ENCODE results near the gene TUNAR.

TUNAR gene

GRCh38 chr14:95876761-95877538, at the start of gene TUNAR:
Gene TUNAR (plus strand): TSS chr14:95876832.
- DNase-seq, result no peak

- no peak for DNase-seq
Measured at GRCh38 chr14:95828649-95829265, 47.9 kb upstream of the TUNAR start.

GRCh38 chr14:95829321-95829720, 47.3 kb upstream of the TUNAR start:
- DNase-seq, result no peak

- no peak for DNase-seq
Measured at GRCh38 chr14:95830386-95830785, 46.2 kb upstream of the TUNAR start.

- DNase-seq, result no peak
Measured at GRCh38 chr14:95831041-95831440, 45.6 kb upstream of the TUNAR start.

- no peak for DNase-seq
Measured at GRCh38 chr14:95831468-95831867, 45.2 kb upstream of the TUNAR start.

GRCh38 chr14:95832012-95832411, 44.6 kb upstream of the TUNAR start:
- DNase-seq, result no peak

- no peak for DNase-seq
Measured at GRCh38 chr14:95833429-95833828, 43.2 kb upstream of the TUNAR start.

- no peak for DNase-seq
Measured at GRCh38 chr14:95834496-95834895, 42.1 kb upstream of the TUNAR start.

- DNase-seq, result peak; percentile 19
Measured at GRCh38 chr14:95835121-95835730, 41.4 kb upstream of the TUNAR start.

GRCh38 chr14:95838862-95839261, 37.8 kb upstream of the TUNAR start:
- DNase-seq, result no peak

- DNase-seq, result no peak
Measured at GRCh38 chr14:95840094-95840700, 36.4 kb upstream of the TUNAR start.

GRCh38 chr14:95841668-95842067, 35.0 kb upstream of the TUNAR start:
- DNase-seq, result no peak

GRCh38 chr14:95849761-95850160, 26.9 kb upstream of the TUNAR start:
- DNase-seq, result no peak

GRCh38 chr14:95850429-95850828, 26.2 kb upstream of the TUNAR start:
- DNase-seq, result no peak

- no peak for DNase-seq
Measured at GRCh38 chr14:95855606-95856005, 21.0 kb upstream of the TUNAR start.

GRCh38 chr14:95857275-95857674, 19.4 kb upstream of the TUNAR start:
- DNase-seq, result no peak

GRCh38 chr14:95858893-95859292, 17.7 kb upstream of the TUNAR start:
- no peak for DNase-seq

GRCh38 chr14:95862243-95862642, 14.4 kb upstream of the TUNAR start:
- DNase-seq, result no peak

GRCh38 chr14:95863295-95863694, 13.3 kb upstream of the TUNAR start:
- DNase-seq, result no peak

- no peak for DNase-seq
Measured at GRCh38 chr14:95869776-95870175, 6.9 kb upstream of the TUNAR start.

GRCh38 chr14:95870772-95871171, 5.9 kb upstream of the TUNAR start:
- no peak for DNase-seq

- DNase-seq, result no peak
Measured at GRCh38 chr14:95871531-95871930, 5.1 kb upstream of the TUNAR start.

GRCh38 chr14:95872777-95873176, 3.9 kb upstream of the TUNAR start:
- no peak for DNase-seq

Data from suppressor macrophage treated with lipopolysaccharide for 4 hours (primary cell).